H9 (cell line): ENCODE measurements around the gene NBL1. TPM values are rescaled to one million over a fixed set of nuclear protein-coding genes. Genes with fewer than 3 reads are reported as not detected.

Experiments used
- DNase-seq: peaks from one replicate; pipeline ENCODE4 v3.0.0-alpha.2; 2017
- H2AFZ ChIP-seq: one replicate; pipeline ENCODE4 v1.6.1; 2013; ENCODE audit warnings: mild to moderate bottlenecking, low read length, control low read depth, moderate library complexity
- H2AK5ac ChIP-seq: 2 replicates; pipeline ENCODE4 v1.6.1; 2013; ENCODE audit warnings: low read length, control low read depth, mixed read lengths; ENCODE audit not compliant: insufficient read length
- H2BK120ac ChIP-seq: one replicate; pipeline ENCODE4 v1.6.1; 2013; ENCODE audit warnings: low read depth, mild to moderate bottlenecking, low read length, control low read depth, inconsistent platforms; ENCODE audit not compliant: poor library complexity, severe bottlenecking
- H2BK12ac ChIP-seq: 2 replicates; pipeline ENCODE4 v1.6.1; 2013; ENCODE audit warnings: low read length, control low read depth, mixed read lengths, low read depth; ENCODE audit not compliant: insufficient read length
- H2BK15ac ChIP-seq: 2 replicates; pipeline ENCODE4 v1.6.1; 2013; ENCODE audit warnings: low read depth, low read length, control low read depth
- H2BK20ac ChIP-seq: one replicate; pipeline ENCODE4 v1.6.1; 2013; ENCODE audit warnings: low read depth, mild to moderate bottlenecking, low read length, control low read depth, inconsistent platforms; ENCODE audit not compliant: poor library complexity, severe bottlenecking
- H2BK5ac ChIP-seq: 2 replicates; pipeline ENCODE4 v1.6.1; 2013; ENCODE audit warnings: low read length, control low read depth, mixed read lengths; ENCODE audit not compliant: insufficient read length
- H3K14ac ChIP-seq: 2 replicates; pipeline ENCODE4 v1.6.1; 2013; ENCODE audit warnings: low read length, control low read depth; ENCODE audit not compliant: insufficient read depth
- H3K18ac ChIP-seq: 2 replicates; pipeline ENCODE4 v1.6.1; 2013; ENCODE audit warnings: low read depth, mild to moderate bottlenecking, mixed read lengths, low read length, control low read depth; ENCODE audit not compliant: insufficient read length
- H3K23ac ChIP-seq: 2 replicates; pipeline ENCODE4 v1.6.1; 2013; ENCODE audit warnings: low read length, control low read depth, mixed read lengths, low read depth; ENCODE audit not compliant: insufficient read length
- H3K23me2 ChIP-seq: 2 replicates; pipeline ENCODE4 v1.6.1; 2013; ENCODE audit warnings: low read depth, mild to moderate bottlenecking, mixed read lengths, low read length, control low read depth; ENCODE audit not compliant: insufficient read length, poor library complexity, severe bottlenecking
- H3K27ac ChIP-seq: 2 replicates; pipeline ENCODE4 v1.5.1; 2013; ENCODE audit warnings: low read length, control low read depth, mixed read lengths, low read depth; ENCODE audit not compliant: insufficient read length
- H3K27me3 ChIP-seq: 2 replicates; pipeline ENCODE4 v1.6.1; 2013; ENCODE audit warnings: low read length, control low read depth, inconsistent platforms; ENCODE audit not compliant: insufficient read depth
- H3K4ac ChIP-seq: 2 replicates; pipeline ENCODE4 v1.6.1; 2013; ENCODE audit warnings: low read depth, mild to moderate bottlenecking, control low read depth, inconsistent platforms, low read length, moderate library complexity
- H3K4me1 ChIP-seq: 2 replicates; pipeline ENCODE4 v1.6.1; 2013; ENCODE audit warnings: low read length, control low read depth, inconsistent platforms; ENCODE audit not compliant: insufficient read depth
- H3K4me2 ChIP-seq: 2 replicates; pipeline ENCODE4 v1.6.1; 2013; ENCODE audit warnings: low read length, control low read depth, mixed read lengths; ENCODE audit not compliant: insufficient read length, insufficient read depth
- H3K56ac ChIP-seq: 2 replicates; pipeline ENCODE4 v1.6.1; 2013; ENCODE audit warnings: low read depth, mild to moderate bottlenecking, mixed read lengths, low read length, control low read depth; ENCODE audit not compliant: insufficient read length
- H3K79me1 ChIP-seq: 2 replicates; pipeline ENCODE4 v1.6.1; 2013; ENCODE audit warnings: low read depth, mild to moderate bottlenecking, moderate library complexity, low read length, control low read depth, inconsistent platforms; ENCODE audit not compliant: insufficient read depth, poor library complexity, severe bottlenecking
- H3K79me2 ChIP-seq: 2 replicates; pipeline ENCODE4 v1.6.1; 2013; ENCODE audit warnings: low read length, control low read depth, inconsistent platforms; ENCODE audit not compliant: insufficient read depth
- H3K9ac ChIP-seq: 2 replicates; pipeline ENCODE4 v1.6.1; 2013; ENCODE audit warnings: low read length, control low read depth, mixed read lengths; ENCODE audit not compliant: insufficient read length; ENCODE audit errors: extremely low read depth
- H3K9me3 ChIP-seq: one replicate; pipeline ENCODE4 v1.6.1; 2013; ENCODE audit warnings: low read depth, low read length, inconsistent platforms; ENCODE audit not compliant: control insufficient read depth
- H3T11ph ChIP-seq: one replicate; pipeline ENCODE4 v1.6.1; 2013; ENCODE audit warnings: mild to moderate bottlenecking, low read length, control low read depth, inconsistent platforms
- H4K20me1 ChIP-seq: one replicate; pipeline ENCODE4 v1.6.1; 2013; ENCODE audit not compliant: control insufficient read depth, insufficient read length, insufficient read depth
- H4K5ac ChIP-seq: 2 replicates; pipeline ENCODE4 v1.6.1; 2013; ENCODE audit warnings: low read depth, mild to moderate bottlenecking, mixed read lengths, low read length, control low read depth; ENCODE audit not compliant: insufficient read length
- H4K8ac ChIP-seq: replicated peaks from 2 replicates; pipeline ENCODE4 v1.6.1; 2013; ENCODE audit warnings: low read length, control low read depth, mixed read lengths, low read depth; ENCODE audit not compliant: insufficient read length
- H4K91ac ChIP-seq: 2 replicates; pipeline ENCODE4 v1.6.1; 2013; ENCODE audit warnings: low read depth, mild to moderate bottlenecking, moderate library complexity, mixed read lengths, low read length, control low read depth; ENCODE audit not compliant: insufficient read length
- H3K27ac Mint-ChIP-seq, 3 experiments: 2 replicates in 2 of 3; 3 replicates in 1 of 3; pipeline ENCODE4 v1.8.0; 2020 to 2021; ENCODE audit warnings: mixed read lengths in 3 of 3, mild to moderate bottlenecking in 1 of 3, moderate library complexity in 1 of 3
- H3K27me3 Mint-ChIP-seq: 2 replicates; pipeline ENCODE4 v1.8.0; 2021; ENCODE audit warnings: low read depth, mild to moderate bottlenecking, moderate library complexity, mixed read lengths
- H3K36me3 Mint-ChIP-seq, 3 experiments: 2 replicates in 2 of 3; 3 replicates in 1 of 3; pipeline ENCODE4 v1.8.0; 2020 to 2021; ENCODE audit warnings: low read depth in 3 of 3, mixed read lengths in 3 of 3; ENCODE audit not compliant: insufficient read depth in 1 of 3
- H3K4me1 Mint-ChIP-seq, 2 experiments: 2 replicates each; pipeline ENCODE4 v1.8.0; 2020; ENCODE audit warnings: mixed read lengths in 2 of 2
- H3K4me3 Mint-ChIP-seq, 2 experiments: 2 replicates in 1 of 2; 3 replicates in 1 of 2; pipeline ENCODE4 v1.8.0; 2020 to 2021; ENCODE audit warnings: mild to moderate bottlenecking in 2 of 2, mixed read lengths in 2 of 2, moderate library complexity in 1 of 2
- H3K9me3 Mint-ChIP-seq, 2 experiments: 2 replicates in 1 of 2; 3 replicates in 1 of 2; pipeline ENCODE4 v1.8.0; 2020; ENCODE audit warnings: mild to moderate bottlenecking in 2 of 2, mixed read lengths in 2 of 2, moderate library complexity in 1 of 2
- WGBS: extraction: QIAGEN DNeasy Blood & Tissue Kit; methylation state at CpG from one replicate; pipeline ENCODE4 v1.1.7; 2013; ENCODE audit warnings: missing lambda C conversion rate, low lambda C conversion rate, mixed read lengths; ENCODE audit not compliant: insufficient read length; ENCODE audit errors: extremely low coverage; 5-methylcytosine and 5-hydroxymethylcytosine counted together
- total RNA-seq: library from RNA; stranded (reverse); gene quantifications from 2 replicates; pipeline ENCODE4 v1.2.1, GENCODE V29; 2021
- TF ChIP-seq, protein P1 (sequence below): fragments of 200-600 bp; sonication (generic); conservative IDR thresholded peaks from 3 replicates; pipeline ENCODE4 v1.8.0; 2021; ENCODE audit warnings: antibody characterized with exemption, mild to moderate bottlenecking

Gene NBL1
- total RNA-seq, 1 experiment from 2014 or later = 6.4 TPM

DNA sequence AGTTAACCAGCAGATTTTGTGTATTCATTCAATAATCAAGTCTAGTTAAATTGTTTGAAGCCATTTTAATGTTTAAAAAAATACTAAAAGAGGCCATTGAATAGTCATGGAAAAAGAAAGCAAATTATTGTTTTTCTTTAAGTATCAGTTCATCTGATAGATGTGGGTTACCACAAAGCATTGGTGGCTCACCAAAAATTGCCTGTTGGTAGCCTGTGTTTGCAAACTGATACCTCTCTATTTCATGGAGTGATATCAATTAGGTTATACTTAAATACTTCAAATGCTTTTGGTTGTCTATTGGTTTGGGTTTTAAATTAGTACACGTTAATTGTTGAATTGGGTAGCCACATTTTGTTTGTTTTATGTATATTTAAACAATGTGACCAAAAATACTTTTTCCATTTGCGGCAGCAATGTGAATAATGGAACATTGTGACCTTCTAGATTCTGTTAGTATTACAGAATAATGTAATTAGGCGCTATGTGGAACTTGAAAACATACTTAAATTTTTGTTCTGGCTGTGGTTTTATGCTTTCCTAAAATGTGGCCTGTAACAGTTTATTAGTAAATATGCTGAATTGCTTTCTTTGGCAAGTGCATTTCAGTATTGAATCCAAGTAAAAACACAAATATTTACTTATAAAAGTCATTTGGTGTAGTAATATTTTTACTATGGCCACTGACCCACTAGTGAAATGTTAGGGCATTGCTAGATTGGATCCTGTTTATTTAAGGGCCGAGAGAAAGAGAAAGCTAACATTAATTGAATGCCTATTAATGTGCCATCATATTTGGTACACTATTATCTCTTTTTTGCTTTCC, 37.1 kb upstream of the NBL1 start:
- Mint-ChIP-seq H3K9me3 (no peaks in the 10 kb centered on the region), H3K27me3 (no peaks in the 10 kb centered on the region), H3K4me3 (no peak overlapping the region), H3K27ac (no peak overlapping the region), H3K4me1 (no peaks in the 10 kb centered on the region), H3K36me3 (peaks cover 1 to 6% (median 2%) of the 10 kb centered on the region in 3 experiments; a peak in 4 of 7 replicates)
- H2BK15ac ChIP-seq = no peak overlapping the region
- H3K9me3 ChIP-seq = no peaks in the 10 kb centered on the region
- H4K20me1 ChIP-seq = peaks cover 2% of the 10 kb centered on the region
- WGBS = no CpG with 5 or more reads among the region's 4 CpGs
- TF ChIP-seq, protein P1, sequence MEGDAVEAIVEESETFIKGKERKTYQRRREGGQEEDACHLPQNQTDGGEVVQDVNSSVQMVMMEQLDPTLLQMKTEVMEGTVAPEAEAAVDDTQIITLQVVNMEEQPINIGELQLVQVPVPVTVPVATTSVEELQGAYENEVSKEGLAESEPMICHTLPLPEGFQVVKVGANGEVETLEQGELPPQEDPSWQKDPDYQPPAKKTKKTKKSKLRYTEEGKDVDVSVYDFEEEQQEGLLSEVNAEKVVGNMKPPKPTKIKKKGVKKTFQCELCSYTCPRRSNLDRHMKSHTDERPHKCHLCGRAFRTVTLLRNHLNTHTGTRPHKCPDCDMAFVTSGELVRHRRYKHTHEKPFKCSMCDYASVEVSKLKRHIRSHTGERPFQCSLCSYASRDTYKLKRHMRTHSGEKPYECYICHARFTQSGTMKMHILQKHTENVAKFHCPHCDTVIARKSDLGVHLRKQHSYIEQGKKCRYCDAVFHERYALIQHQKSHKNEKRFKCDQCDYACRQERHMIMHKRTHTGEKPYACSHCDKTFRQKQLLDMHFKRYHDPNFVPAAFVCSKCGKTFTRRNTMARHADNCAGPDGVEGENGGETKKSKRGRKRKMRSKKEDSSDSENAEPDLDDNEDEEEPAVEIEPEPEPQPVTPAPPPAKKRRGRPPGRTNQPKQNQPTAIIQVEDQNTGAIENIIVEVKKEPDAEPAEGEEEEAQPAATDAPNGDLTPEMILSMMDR = no peak
- no peaks in the 10 kb centered on the region for H3K27me3 ChIP-seq
- H3K56ac ChIP-seq = no peak overlapping the region
- no peak overlapping the region for H3K23ac ChIP-seq
- no peak overlapping the region for H2BK12ac ChIP-seq
- no peak overlapping the region for H2BK5ac ChIP-seq
- no peak overlapping the region for H2BK120ac ChIP-seq
- H4K8ac ChIP-seq = no peak overlapping the region
- no peak for DNase-seq
- no peak overlapping the region for H2BK20ac ChIP-seq
- H3K4me2 ChIP-seq = no peak overlapping the region
- no peak overlapping the region for H3K9ac ChIP-seq
- no peak overlapping the region for H3K14ac ChIP-seq
- no peaks in the 10 kb centered on the region for H3K23me2 ChIP-seq
- H3T11ph ChIP-seq = no peak overlapping the region
- H2AK5ac ChIP-seq = no peak overlapping the region
- H3K27ac ChIP-seq = no peak overlapping the region
- H3K79me2 ChIP-seq = peaks cover 18% of the 10 kb centered on the region; the same call in 1 of the 2 replicates
- no peak overlapping the region for H4K5ac ChIP-seq
- H3K4me1 ChIP-seq = no peaks in the 10 kb centered on the region
- peaks cover 5% of the 10 kb centered on the region for H3K79me1 ChIP-seq
- H2AFZ ChIP-seq = no peak overlapping the region
- H3K4ac ChIP-seq = no peak overlapping the region
- H3K18ac ChIP-seq = no peak overlapping the region
- H4K91ac ChIP-seq = no peak overlapping the region
